ENCODE results near the gene DIAPH2.

DNA sequence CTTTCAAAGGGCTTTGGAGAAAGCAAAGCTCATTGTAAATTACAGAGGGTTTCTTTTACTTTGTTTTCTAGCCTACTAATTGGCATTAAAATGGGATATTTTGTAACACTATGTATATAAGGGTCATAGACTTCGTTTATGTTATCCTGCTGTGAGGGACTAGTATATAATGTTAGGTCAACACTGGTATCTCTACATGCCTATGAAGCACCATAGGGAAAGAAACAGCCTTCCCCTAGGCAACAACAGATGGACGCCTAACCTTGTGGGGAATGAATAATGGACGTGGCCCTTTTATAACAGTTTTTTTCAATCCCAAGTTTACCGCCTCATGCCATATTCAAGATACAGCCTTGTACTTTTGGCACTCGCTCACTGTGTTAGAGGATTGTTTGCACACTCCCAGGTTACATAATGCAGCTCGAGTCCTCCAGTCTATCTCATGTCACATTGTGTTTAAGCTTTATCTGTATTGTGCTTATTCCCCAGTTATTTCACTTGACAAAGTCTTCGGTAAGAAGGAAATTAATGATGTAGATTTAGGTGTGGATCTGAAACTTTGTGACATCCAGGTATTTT, 910.1 kb downstream of the DIAPH2 start:
- TF ChIP-seq, protein P1, sequence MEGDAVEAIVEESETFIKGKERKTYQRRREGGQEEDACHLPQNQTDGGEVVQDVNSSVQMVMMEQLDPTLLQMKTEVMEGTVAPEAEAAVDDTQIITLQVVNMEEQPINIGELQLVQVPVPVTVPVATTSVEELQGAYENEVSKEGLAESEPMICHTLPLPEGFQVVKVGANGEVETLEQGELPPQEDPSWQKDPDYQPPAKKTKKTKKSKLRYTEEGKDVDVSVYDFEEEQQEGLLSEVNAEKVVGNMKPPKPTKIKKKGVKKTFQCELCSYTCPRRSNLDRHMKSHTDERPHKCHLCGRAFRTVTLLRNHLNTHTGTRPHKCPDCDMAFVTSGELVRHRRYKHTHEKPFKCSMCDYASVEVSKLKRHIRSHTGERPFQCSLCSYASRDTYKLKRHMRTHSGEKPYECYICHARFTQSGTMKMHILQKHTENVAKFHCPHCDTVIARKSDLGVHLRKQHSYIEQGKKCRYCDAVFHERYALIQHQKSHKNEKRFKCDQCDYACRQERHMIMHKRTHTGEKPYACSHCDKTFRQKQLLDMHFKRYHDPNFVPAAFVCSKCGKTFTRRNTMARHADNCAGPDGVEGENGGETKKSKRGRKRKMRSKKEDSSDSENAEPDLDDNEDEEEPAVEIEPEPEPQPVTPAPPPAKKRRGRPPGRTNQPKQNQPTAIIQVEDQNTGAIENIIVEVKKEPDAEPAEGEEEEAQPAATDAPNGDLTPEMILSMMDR (IDR thresholded peaks at IDR 0.05; ENCODE audit: low read depth, low read length, poor library complexity, severe bottlenecking), result no peak
- TF ChIP-seq EZH2phosphoT487 (IDR thresholded peaks at IDR 0.05; ENCODE audit: borderline replicate concordance, low read length), result no peak

Data from DOHH2 (cell line).